PFSK-1 (cell line): ENCODE measurements around the gene CNN2.

Experiments
- FOXP2 ChIP-seq: optimal IDR thresholded peaks from 2 replicates; pipeline ENCODE3; 2011; ENCODE audit warnings: borderline replicate concordance, control low read depth, inconsistent platforms; ENCODE audit not compliant: insufficient read depth; ENCODE audit errors: extremely low read length, extremely low read depth
- POLR2AphosphoS5 ChIP-seq: IDR thresholded peaks from 2 replicates; pipeline ENCODE4 v1.6.1; 2012; ENCODE audit warnings: low read depth, mild to moderate bottlenecking, control low read depth, low read length, moderate library complexity
- SIN3A ChIP-seq: IDR thresholded peaks from 2 replicates; pipeline ENCODE4 v1.6.1; 2012; ENCODE audit warnings: mild to moderate bottlenecking, low read length, moderate library complexity, borderline replicate concordance; ENCODE audit not compliant: insufficient read depth
- TAF1 ChIP-seq: IDR thresholded peaks from 2 replicates; pipeline ENCODE4 v1.6.1; 2012; ENCODE audit warnings: low read length, control low read depth, borderline replicate concordance; ENCODE audit not compliant: insufficient read depth
- TF ChIP-seq, protein P1 (sequence below), 2 experiments: IDR thresholded peaks; 2 replicates each; pipeline versions ENCODE4 v1.6.1 to v1.8.0; 2011 to 2012; ENCODE audit warnings: low read depth in 2 of 2, low read length in 2 of 2, control low read depth in 1 of 2, inconsistent platforms in 1 of 2, mild to moderate bottlenecking in 1 of 2, moderate library complexity in 1 of 2; ENCODE audit not compliant: insufficient read depth in 1 of 2

Gene CNN2

DNA sequence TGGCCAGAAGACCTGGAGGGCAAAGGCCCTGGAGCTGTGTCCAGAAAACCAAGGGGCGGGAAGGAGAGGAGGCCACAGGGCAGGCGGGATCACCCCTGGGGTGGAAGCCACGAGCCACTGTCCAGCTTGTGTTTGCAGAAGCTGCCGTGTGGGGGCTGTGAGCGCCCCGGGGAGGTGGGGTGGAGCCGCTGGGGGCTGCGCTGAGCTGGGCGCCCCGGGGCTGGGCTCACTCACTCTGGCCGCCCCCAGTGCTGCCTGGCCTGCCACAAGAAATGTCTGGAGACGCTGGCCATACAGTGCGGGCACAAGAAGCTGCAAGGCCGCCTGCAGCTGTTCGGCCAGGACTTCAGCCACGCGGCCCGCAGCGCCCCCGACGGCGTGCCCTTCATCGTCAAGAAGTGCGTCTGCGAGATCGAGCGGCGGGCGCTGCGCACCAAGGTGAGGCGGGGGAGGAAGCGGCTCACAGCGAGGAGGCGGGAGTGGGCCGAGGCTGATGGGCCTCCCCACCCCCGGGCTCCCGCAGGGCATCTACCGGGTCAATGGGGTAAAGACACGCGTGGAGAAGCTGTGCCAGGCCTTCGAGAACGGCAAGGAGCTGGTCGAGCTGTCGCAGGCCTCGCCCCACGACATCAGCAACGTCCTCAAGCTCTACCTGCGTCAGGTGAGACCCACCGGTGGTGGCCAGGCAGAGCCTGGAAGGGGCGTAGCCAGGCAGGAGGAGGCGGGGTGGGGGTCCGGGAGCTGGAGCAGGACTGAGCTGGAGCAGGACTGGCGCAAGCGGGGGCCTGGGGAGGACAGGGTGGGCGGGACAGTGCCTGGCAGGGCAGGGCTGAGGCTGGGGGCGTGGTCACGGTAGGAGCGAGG, 55.1 kb downstream of the CNN2 start:
- no peak for TF ChIP-seq FOXP2
- no peak for TF ChIP-seq SIN3A
- no peak for TF ChIP-seq POLR2AphosphoS5
- TF ChIP-seq, protein P1, sequence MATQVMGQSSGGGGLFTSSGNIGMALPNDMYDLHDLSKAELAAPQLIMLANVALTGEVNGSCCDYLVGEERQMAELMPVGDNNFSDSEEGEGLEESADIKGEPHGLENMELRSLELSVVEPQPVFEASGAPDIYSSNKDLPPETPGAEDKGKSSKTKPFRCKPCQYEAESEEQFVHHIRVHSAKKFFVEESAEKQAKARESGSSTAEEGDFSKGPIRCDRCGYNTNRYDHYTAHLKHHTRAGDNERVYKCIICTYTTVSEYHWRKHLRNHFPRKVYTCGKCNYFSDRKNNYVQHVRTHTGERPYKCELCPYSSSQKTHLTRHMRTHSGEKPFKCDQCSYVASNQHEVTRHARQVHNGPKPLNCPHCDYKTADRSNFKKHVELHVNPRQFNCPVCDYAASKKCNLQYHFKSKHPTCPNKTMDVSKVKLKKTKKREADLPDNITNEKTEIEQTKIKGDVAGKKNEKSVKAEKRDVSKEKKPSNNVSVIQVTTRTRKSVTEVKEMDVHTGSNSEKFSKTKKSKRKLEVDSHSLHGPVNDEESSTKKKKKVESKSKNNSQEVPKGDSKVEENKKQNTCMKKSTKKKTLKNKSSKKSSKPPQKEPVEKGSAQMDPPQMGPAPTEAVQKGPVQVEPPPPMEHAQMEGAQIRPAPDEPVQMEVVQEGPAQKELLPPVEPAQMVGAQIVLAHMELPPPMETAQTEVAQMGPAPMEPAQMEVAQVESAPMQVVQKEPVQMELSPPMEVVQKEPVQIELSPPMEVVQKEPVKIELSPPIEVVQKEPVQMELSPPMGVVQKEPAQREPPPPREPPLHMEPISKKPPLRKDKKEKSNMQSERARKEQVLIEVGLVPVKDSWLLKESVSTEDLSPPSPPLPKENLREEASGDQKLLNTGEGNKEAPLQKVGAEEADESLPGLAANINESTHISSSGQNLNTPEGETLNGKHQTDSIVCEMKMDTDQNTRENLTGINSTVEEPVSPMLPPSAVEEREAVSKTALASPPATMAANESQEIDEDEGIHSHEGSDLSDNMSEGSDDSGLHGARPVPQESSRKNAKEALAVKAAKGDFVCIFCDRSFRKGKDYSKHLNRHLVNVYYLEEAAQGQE (IDR thresholded peaks at IDR 0.05; ENCODE audit: insufficient read depth in 1 of 2, low read depth in 2 of 2, low read length in 2 of 2) = no peak
- no peak for TF ChIP-seq TAF1

DNA sequence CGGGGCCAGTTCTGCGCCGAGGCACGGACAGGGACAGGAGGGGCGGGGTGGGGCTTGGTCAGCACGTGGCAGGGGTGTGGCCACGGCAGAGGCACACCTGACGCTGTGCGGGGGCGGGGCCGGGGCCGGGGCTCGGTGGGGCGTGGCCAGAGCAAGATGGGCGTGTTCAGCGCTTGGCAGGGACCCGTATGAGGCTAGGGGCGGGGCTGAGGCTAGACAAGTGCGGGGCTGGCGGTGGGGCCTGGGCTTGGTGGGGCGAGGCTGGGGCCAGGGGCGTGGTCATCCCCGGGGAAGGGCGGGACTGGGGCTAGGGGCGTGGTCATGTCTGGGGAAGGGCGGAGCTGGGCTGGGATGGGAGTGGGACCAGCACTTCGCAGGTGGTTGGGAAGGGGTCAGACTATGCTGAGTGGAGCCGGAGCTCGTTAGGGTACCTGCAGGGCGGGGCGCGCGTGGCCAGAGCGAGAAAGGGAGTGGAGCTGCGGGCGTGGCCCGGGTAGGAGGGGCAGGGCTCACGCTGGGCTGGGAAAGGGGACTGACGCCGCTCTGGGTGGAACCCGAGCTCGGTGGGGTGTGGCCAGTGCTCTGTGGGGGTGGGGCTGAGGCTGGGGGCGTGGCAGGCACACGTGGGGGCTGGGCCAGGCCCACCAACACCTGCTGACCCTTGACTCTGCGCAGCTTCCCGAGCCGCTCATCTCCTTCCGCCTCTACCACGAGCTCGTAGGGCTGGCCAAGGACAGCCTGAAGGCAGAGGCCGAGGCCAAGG, 55.9 kb downstream of the CNN2 start:
- no peak for TF ChIP-seq POLR2AphosphoS5
- TF ChIP-seq, protein P1 (IDR thresholded peaks at IDR 0.05; ENCODE audit: insufficient read depth in 1 of 2, low read depth in 2 of 2, low read length in 2 of 2) = no peak
- TF ChIP-seq FOXP2 = peak; percentile 8
- TF ChIP-seq SIN3A = 0 out of 2 replicates have a peak, but pooled peaks have one; percentile 52
- no peak for TF ChIP-seq TAF1

- no peak for TF ChIP-seq SIN3A
- TF ChIP-seq TAF1 = no peak
- no peak for TF ChIP-seq FOXP2
- no peak for TF ChIP-seq POLR2AphosphoS5
- TF ChIP-seq, protein P1 (IDR thresholded peaks at IDR 0.05; ENCODE audit: insufficient read depth in 1 of 2, low read depth in 2 of 2, low read length in 2 of 2) = no peak
These were observed 56.8 kb downstream of the CNN2 start for GRCh38 chr19:1082928-1083816.

DNA sequence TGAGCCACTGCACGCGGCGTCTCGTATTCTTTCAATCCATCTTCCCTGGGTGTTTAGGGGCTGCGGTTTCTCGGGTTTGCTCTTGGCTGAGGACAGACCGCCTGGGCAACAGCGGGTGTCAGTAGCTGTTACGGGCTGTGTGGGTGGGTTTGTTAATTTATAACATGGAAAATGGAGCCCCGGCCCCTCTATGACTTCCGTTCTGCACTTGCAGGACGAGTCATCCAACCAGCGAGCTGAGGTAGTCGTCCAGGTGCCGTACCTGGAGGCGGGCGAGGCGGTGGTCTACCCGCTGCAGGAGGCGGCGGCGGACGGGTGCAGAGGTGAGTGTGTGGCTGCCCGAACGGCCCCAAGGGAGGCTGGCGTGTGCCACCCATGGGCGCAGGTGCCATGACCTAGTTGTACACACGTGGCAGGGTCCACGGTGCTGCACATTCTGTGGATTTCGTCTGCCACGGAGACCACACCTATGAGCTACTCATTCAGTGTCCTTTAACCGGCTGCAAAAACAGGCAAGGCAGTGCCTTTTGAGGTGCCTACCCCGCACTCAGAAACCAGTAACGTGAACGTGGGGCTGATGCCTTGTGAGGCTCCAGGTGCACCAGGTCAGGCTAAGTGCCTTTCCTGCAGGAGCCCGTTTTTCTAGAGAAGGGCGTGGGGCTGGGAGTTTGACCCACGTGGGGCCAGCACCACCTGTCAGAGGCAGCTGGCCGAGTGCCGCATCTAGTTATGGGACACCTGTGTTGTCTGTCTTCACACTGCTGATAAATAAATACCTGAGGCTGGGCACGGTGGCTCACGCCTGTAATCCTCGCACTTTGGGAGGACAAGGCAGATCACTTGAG, 57.8 kb downstream of the CNN2 start:
- no peak for TF ChIP-seq SIN3A
- no peak for TF ChIP-seq TAF1
